WTC11 (cell line): ENCODE results near the gene SLC7A14. TPM values are rescaled to one million over a fixed set of nuclear protein-coding genes. Genes with fewer than 3 reads are reported as not detected.

Experiments
- ATAC-seq: fragments of 200-7000 bp; cut with Tn5 transposase; 2 replicates; pipeline ENCODE4 v1.10.0; 2021; ENCODE audit warnings: mild to moderate bottlenecking, moderate library complexity
- CTCF ChIA-PET: fragments of 300-600 bp; sonication (Branson Sonifier 250); formaldehyde crosslinking; loops from one replicate; lab custom pipeline; 2021; ENCODE audit warnings: antibody characterized with exemption; lab: Charles Lee
- POLR2A ChIA-PET: fragments of 350-600 bp; sonication (Branson Sonifier 250); formaldehyde crosslinking; loops from one replicate; lab custom pipeline; 2021; ENCODE audit warnings: antibody characterized with exemption; lab: Charles Lee
- DNase-seq: peaks from one replicate; pipeline ENCODE4 v3.0.0; 2021; ENCODE audit warnings: low spot score
- H3K27ac Mint-ChIP-seq: 2 replicates; pipeline ENCODE4 v1.8.0; 2021; ENCODE audit warnings: mixed read lengths
- H3K27me3 Mint-ChIP-seq: 2 replicates; pipeline ENCODE4 v1.8.0; 2021; ENCODE audit warnings: low read depth, mild to moderate bottlenecking, moderate library complexity, mixed read lengths
- H3K36me3 Mint-ChIP-seq: 2 replicates; pipeline ENCODE4 v1.8.0; 2021; ENCODE audit warnings: mixed read lengths
- H3K4me1 Mint-ChIP-seq: 2 replicates; pipeline ENCODE4 v1.8.0; 2022; ENCODE audit warnings: mixed read lengths
- H3K4me3 Mint-ChIP-seq: 2 replicates; pipeline ENCODE4 v1.8.0; 2021; ENCODE audit warnings: mild to moderate bottlenecking, moderate library complexity, mixed read lengths
- H3K9me3 Mint-ChIP-seq: 2 replicates; pipeline ENCODE4 v1.8.0; 2021; ENCODE audit warnings: mixed read lengths
- CBFB ChIP-seq: sonication (generic); formaldehyde crosslinking; IDR thresholded peaks from 2 replicates; pipeline ENCODE4 v1.8.1; 2022; ENCODE audit warnings: mild to moderate bottlenecking, low read depth, missing genetic modification reagents
- CDX4 ChIP-seq: fragments of 250-450 bp; sonication (Bioruptor Pico); IDR thresholded peaks from 2 replicates; pipeline ENCODE4 v1.9.0; 2021; ENCODE audit warnings: moderate library complexity, mild to moderate bottlenecking, inconsistent platforms, borderline replicate concordance
- CREB1 ChIP-seq: sonication (generic); formaldehyde crosslinking; IDR thresholded peaks from 2 replicates; pipeline ENCODE4 v1.8.0; 2023; ENCODE audit warnings: mild to moderate bottlenecking, missing genetic modification reagents
- CREM ChIP-seq: sonication (generic); formaldehyde crosslinking; IDR thresholded peaks from 2 replicates; pipeline ENCODE4 v1.8.1; 2022; ENCODE audit warnings: mild to moderate bottlenecking, missing genetic modification reagents, moderate library complexity
- ELF4 ChIP-seq: sonication (generic); formaldehyde crosslinking; IDR thresholded peaks from 2 replicates; pipeline ENCODE4 v1.8.1; 2022; ENCODE audit warnings: low read depth, mild to moderate bottlenecking, moderate library complexity, missing genetic modification reagents
- FOXJ3 ChIP-seq: sonication (generic); formaldehyde crosslinking; IDR thresholded peaks from 2 replicates; pipeline ENCODE4 v1.9.0; 2021; ENCODE audit warnings: missing genetic modification reagents, mild to moderate bottlenecking, borderline replicate concordance
- FOXP4 ChIP-seq: sonication (generic); formaldehyde crosslinking; IDR thresholded peaks from 2 replicates; pipeline ENCODE4 v1.8.0; 2022; ENCODE audit warnings: mild to moderate bottlenecking, missing genetic modification reagents
- GABPB1 ChIP-seq: sonication (generic); formaldehyde crosslinking; IDR thresholded peaks from 2 replicates; pipeline ENCODE4 v1.8.1; 2023; ENCODE audit warnings: mild to moderate bottlenecking, missing genetic modification reagents
- GTF2I ChIP-seq: fragments of 250-450 bp; sonication (Bioruptor Pico); conservative IDR thresholded peaks from 2 replicates; pipeline ENCODE4 v1.4.0; 2021; ENCODE audit warnings: mild to moderate bottlenecking
- KAT7 ChIP-seq: sonication (generic); formaldehyde crosslinking; IDR thresholded peaks from 2 replicates; pipeline ENCODE4 v1.8.1; 2023; ENCODE audit warnings: missing genetic modification reagents, mild to moderate bottlenecking, borderline replicate concordance
- MAX ChIP-seq: sonication (generic); formaldehyde crosslinking; IDR thresholded peaks from 2 replicates; pipeline ENCODE4 v1.8.0; 2022; ENCODE audit warnings: mild to moderate bottlenecking, missing genetic modification reagents
- NFE2L1 ChIP-seq: sonication (generic); formaldehyde crosslinking; IDR thresholded peaks from 2 replicates; pipeline ENCODE4 v1.8.1; 2023; ENCODE audit warnings: missing genetic modification reagents
- RELA ChIP-seq: sonication (generic); formaldehyde crosslinking; IDR thresholded peaks from 2 replicates; pipeline ENCODE4 v1.8.1; 2022; ENCODE audit warnings: missing genetic modification reagents, mild to moderate bottlenecking, borderline replicate concordance
- SOX15 ChIP-seq: fragments of 250-450 bp; sonication (Bioruptor Pico); IDR thresholded peaks from 2 replicates; pipeline ENCODE4 v1.9.0; 2021; ENCODE audit warnings: mild to moderate bottlenecking
- TEAD4 ChIP-seq: sonication (generic); formaldehyde crosslinking; IDR thresholded peaks from 2 replicates; pipeline ENCODE4 v1.8.0; 2022; ENCODE audit warnings: mild to moderate bottlenecking, missing genetic modification reagents
- TP53 ChIP-seq: sonication (generic); formaldehyde crosslinking; IDR thresholded peaks from 2 replicates; pipeline ENCODE4 v1.8.1; 2023; ENCODE audit warnings: mild to moderate bottlenecking, missing genetic modification reagents
- USF1 ChIP-seq: sonication (generic); formaldehyde crosslinking; IDR thresholded peaks from 2 replicates; pipeline ENCODE4 v1.8.0; 2022; ENCODE audit warnings: mild to moderate bottlenecking, missing genetic modification reagents
- ZNF138 ChIP-seq: sonication (generic); formaldehyde crosslinking; conservative IDR thresholded peaks from 2 replicates; pipeline ENCODE4 v1.8.1; 2022; ENCODE audit warnings: mild to moderate bottlenecking, moderate library complexity, missing genetic modification reagents
- ZNF317 ChIP-seq: sonication (generic); formaldehyde crosslinking; IDR thresholded peaks from 2 replicates; pipeline ENCODE4 v1.8.1; 2023; ENCODE audit warnings: low read depth, mild to moderate bottlenecking, moderate library complexity, missing genetic modification reagents, borderline replicate concordance
- ZNF396 ChIP-seq: fragments of 250-450 bp; sonication (Bioruptor Pico); IDR thresholded peaks from 2 replicates; pipeline ENCODE4 v1.8.0; 2021; ENCODE audit warnings: mild to moderate bottlenecking, moderate library complexity, borderline replicate concordance
- total RNA-seq: library from RNA; stranded (reverse); gene quantifications from 3 replicates; pipeline ENCODE4 v1.2.3, GENCODE V29; 2021
- TF ChIP-seq, protein P1 (sequence below): sonication (generic); formaldehyde crosslinking; IDR thresholded peaks from 2 replicates; pipeline ENCODE4 v1.8.0; 2023; ENCODE audit warnings: missing genetic modification reagents
- TF ChIP-seq, protein P2 (sequence below): fragments of 200-600 bp; IDR thresholded peaks from 2 replicates; pipeline ENCODE4 v1.8.0; 2022; ENCODE audit warnings: antibody characterized with exemption

SLC7A14 gene
- total RNA-seq, 1 experiment from 2014 or later: 0.68 TPM

DNA sequence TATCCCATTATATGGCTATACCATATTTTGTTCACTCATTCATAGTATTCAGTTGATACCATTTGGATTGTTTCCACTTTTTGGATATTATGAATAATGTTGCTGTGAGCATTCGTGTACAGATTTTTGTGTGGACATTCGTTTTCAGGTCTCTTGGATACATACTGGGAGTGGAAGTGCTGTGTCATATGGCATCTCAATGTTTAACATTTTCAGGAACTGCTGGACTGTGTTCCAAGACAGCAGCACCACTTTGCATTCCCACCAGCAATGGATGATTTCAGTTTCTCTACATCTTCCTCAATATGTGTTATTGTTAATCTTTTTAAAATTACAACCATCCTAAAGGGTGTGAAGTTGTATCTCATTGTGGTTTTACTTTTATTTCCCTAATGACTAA lies 34.6 kb downstream of the SLC7A14 start (continued):
- TF ChIP-seq KAT7: no peak
- TF ChIP-seq FOXJ3 (CRISPR knock-in tag): no peak
- TF ChIP-seq MAX: no peak

DNA sequence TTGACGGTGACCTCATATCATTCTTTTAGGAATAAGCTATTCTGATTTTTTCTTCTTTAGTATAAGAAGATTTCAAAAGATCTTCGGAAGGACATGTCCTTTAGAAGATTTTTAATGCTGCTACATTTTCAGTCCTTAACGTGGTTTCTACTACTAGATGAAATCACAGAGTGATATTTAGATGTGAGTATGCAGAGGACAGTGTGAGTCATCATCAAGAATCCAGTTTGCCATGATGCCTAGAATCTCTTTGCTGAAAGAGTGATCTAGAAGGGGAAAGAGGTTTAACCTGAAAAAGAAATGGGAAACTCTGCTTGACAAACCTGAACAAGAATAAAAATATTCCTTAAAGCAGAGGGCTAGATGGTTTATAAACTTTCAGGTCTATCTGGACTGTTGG lies 43.2 kb downstream of the SLC7A14 start:
- POLR2A ChIA-PET: no interaction called here
- CTCF ChIA-PET: interaction anchor here (0.6 kb wide), 1 partner anchor 74 kb away, joined by 4 read pairs; no protein-coding TSS in a partner anchor
- TF ChIP-seq CREM: no peak
- TF ChIP-seq USF1 (CRISPR knock-in tag): no peak
- no peak for TF ChIP-seq SOX15
- TF ChIP-seq, protein P1, sequence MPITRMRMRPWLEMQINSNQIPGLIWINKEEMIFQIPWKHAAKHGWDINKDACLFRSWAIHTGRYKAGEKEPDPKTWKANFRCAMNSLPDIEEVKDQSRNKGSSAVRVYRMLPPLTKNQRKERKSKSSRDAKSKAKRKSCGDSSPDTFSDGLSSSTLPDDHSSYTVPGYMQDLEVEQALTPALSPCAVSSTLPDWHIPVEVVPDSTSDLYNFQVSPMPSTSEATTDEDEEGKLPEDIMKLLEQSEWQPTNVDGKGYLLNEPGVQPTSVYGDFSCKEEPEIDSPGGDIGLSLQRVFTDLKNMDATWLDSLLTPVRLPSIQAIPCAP (CRISPR knock-in tag): no peak
- TF ChIP-seq GABPB1 (CRISPR knock-in tag): no peak
- H3K36me3 Mint-ChIP-seq: no peaks in the 10 kb centered on the region
- H3K4me1 Mint-ChIP-seq: no peaks in the 10 kb centered on the region
- no peak for ATAC-seq
- no peak overlapping the region for H3K4me3 Mint-ChIP-seq
- no peaks in the 10 kb centered on the region for H3K9me3 Mint-ChIP-seq
- no peak for DNase-seq
- no peak overlapping the region for H3K27ac Mint-ChIP-seq
- H3K27me3 Mint-ChIP-seq: no peaks in the 10 kb centered on the region

GRCh38 chr3:170539897-170540296 lies 46.0 kb downstream of the SLC7A14 start:
- ATAC-seq (no peak), DNase-seq (no peak)
- Mint-ChIP-seq H3K4me1 (no peaks in the 10 kb centered on the region), H3K4me3 (no peak overlapping the region), H3K27ac (no peak overlapping the region), H3K27me3 (peaks cover 3% of the 10 kb centered on the region; the same call in 1 of the 2 replicates), H3K36me3 (no peaks in the 10 kb centered on the region), H3K9me3 (no peaks in the 10 kb centered on the region)
- CTCF ChIA-PET: interaction anchor here (0.7 kb wide), 1 partner anchor 23 kb away, joined by 3 read pairs; no protein-coding TSS in a partner anchor
- POLR2A ChIA-PET: no interaction called here
- TF ChIP-seq ZNF138 (CRISPR knock-in tag): no peak
- TF ChIP-seq, protein P1 (CRISPR knock-in tag): no peak
- TF ChIP-seq RELA (CRISPR knock-in tag): no peak
- TF ChIP-seq ZNF396 (CRISPR knock-in tag): no peak
- no peak for TF ChIP-seq TP53 (CRISPR knock-in tag)
- no peak for TF ChIP-seq CBFB
- TF ChIP-seq KAT7: no peak
- no peak for TF ChIP-seq FOXP4 (CRISPR knock-in tag)

GRCh38 chr3:170536712-170537111 lies 49.2 kb downstream of the SLC7A14 start:
- CTCF ChIA-PET: interaction anchor here (1.7 kb wide), 1 partner anchor 154 kb away, joined by 3 read pairs; no protein-coding TSS in a partner anchor
- H3K9me3 Mint-ChIP-seq: no peaks in the 10 kb centered on the region

More at GRCh38 chr3:170536712-170537111, 49.2 kb downstream of the SLC7A14 start:
- no peak for DNase-seq
- Mint-ChIP-seq H3K4me1 (no peaks in the 10 kb centered on the region), H3K27ac (no peak overlapping the region), H3K36me3 (no peaks in the 10 kb centered on the region), H3K27me3 (peaks cover 3% of the 10 kb centered on the region), H3K4me3 (no peak overlapping the region)
- POLR2A ChIA-PET: no interaction called here
- no peak for ATAC-seq
- TF ChIP-seq TEAD4 (CRISPR knock-in tag): no peak
- no peak for TF ChIP-seq GTF2I (CRISPR knock-in tag)
- TF ChIP-seq NFE2L1: no peak
- no peak for TF ChIP-seq ELF4 (CRISPR knock-in tag)
- no peak for TF ChIP-seq ZNF317 (CRISPR knock-in tag)
- TF ChIP-seq CREB1 (CRISPR knock-in tag): no peak
- TF ChIP-seq CDX4 (CRISPR knock-in tag): no peak
- TF ChIP-seq, protein P2, sequence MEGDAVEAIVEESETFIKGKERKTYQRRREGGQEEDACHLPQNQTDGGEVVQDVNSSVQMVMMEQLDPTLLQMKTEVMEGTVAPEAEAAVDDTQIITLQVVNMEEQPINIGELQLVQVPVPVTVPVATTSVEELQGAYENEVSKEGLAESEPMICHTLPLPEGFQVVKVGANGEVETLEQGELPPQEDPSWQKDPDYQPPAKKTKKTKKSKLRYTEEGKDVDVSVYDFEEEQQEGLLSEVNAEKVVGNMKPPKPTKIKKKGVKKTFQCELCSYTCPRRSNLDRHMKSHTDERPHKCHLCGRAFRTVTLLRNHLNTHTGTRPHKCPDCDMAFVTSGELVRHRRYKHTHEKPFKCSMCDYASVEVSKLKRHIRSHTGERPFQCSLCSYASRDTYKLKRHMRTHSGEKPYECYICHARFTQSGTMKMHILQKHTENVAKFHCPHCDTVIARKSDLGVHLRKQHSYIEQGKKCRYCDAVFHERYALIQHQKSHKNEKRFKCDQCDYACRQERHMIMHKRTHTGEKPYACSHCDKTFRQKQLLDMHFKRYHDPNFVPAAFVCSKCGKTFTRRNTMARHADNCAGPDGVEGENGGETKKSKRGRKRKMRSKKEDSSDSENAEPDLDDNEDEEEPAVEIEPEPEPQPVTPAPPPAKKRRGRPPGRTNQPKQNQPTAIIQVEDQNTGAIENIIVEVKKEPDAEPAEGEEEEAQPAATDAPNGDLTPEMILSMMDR: no peak
